GM12875 (cell line): ENCODE results near the gene ZNF285.
"Not testable (repeated sequence)": the region's sequence is repeated elsewhere in the genome, so short reads cannot be mapped to it uniquely, and the experiment has no call there.

Source experiments
- H3K4me3 ChIP-seq: one replicate; pipeline ENCODE4 v1.5.1; 2011; ENCODE audit warnings: low read depth, low read length, control low read depth
- TF ChIP-seq, protein P1 (sequence below): IDR thresholded peaks from 2 replicates; pipeline ENCODE4 v1.5.1; 2011; ENCODE audit warnings: low read depth, mild to moderate bottlenecking, control low read depth, inconsistent platforms, low read length, moderate library complexity, borderline replicate concordance; ENCODE audit not compliant: insufficient read depth

Gene ZNF285

DNA sequence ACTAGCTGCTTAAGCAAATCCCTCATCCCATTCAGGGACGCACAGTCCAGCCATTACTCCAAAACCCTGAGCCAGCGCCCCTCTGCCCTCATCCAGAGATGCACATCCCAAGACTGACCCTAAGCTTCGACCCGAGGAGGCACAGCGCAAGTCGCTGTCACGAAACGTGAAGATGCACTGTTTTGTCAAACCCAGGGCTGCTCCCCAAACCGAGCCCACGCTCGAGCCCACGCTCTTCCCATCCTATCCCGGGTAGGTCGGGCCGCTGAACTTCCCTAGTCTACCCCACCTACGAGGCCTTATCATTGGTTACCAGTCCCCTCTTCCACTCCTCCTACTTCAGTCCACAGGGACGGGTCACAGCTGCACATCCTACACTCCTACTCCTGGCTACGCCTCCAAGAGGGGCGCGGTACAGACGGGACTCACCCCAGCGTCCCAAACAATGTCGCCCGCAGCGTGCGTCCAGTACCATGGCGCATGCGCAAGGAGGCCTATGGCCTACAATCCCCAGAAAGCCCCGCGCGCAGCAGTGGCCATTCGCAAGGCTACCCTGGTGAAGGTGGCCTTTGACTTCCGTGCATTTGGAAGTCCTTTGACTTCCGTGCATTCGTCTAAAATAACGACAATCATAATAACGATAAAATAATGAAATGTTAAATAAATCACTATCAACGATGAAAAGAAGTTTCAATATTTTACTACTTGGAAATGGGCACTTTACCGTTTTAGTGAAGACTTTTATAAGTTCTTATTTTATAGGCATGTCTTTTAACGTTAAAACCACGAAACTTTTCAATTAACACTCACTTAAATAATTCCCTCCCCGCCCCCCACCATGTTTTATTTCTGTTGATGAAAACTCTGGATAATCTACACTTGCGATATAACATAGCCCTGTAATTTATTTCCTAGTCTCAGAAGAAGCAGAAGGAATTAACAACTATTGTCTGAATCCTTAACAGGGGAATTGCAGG, at the start of gene ZNF285:
Gene ZNF285, minus strand, starts transcription at position 470 of the 977 bp plus-strand sequence. CDS start 4,395 bp downstream, outside the sequence.
- TF ChIP-seq, protein P1, sequence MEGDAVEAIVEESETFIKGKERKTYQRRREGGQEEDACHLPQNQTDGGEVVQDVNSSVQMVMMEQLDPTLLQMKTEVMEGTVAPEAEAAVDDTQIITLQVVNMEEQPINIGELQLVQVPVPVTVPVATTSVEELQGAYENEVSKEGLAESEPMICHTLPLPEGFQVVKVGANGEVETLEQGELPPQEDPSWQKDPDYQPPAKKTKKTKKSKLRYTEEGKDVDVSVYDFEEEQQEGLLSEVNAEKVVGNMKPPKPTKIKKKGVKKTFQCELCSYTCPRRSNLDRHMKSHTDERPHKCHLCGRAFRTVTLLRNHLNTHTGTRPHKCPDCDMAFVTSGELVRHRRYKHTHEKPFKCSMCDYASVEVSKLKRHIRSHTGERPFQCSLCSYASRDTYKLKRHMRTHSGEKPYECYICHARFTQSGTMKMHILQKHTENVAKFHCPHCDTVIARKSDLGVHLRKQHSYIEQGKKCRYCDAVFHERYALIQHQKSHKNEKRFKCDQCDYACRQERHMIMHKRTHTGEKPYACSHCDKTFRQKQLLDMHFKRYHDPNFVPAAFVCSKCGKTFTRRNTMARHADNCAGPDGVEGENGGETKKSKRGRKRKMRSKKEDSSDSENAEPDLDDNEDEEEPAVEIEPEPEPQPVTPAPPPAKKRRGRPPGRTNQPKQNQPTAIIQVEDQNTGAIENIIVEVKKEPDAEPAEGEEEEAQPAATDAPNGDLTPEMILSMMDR = no peak

GRCh38 chr19:44447916-44448674, 46.7 kb upstream of the ZNF285 start, which contains the start of gene ZNF229:
Gene ZNF229, minus strand, starts transcription at chr19:44448472. Its CDS starts 5,625 bp downstream, at chr19:44442847.
- TF ChIP-seq, protein P1 = no peak
- H3K4me3 ChIP-seq = no peak within 1 kb of the TSS

More for the DNA sequence above, at the start of gene ZNF285:
- no peak within 1 kb of the TSS for H3K4me3 ChIP-seq

DNA sequence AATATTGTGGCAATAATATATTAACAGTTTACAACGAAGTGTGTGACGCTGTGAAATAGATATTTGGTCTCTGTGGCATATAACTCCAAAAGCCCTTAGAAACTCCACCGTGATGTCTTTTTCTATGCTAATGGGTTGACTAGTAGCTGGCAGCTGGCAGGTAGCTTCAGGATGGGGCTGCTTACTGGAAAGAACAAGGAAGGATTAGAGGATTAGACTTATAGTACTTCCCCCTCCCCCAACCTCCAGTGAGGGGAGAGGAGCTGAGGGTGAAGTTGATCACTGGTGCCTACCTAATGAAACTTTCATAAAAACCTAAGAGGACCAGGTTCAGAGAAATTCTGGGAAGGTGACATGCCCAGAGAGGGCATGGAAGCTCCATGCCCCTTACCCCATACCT, 37.0 kb upstream of the ZNF285 start:
- H3K4me3 ChIP-seq = no peak overlapping the region
- TF ChIP-seq, protein P1 = no peak

- H3K4me3 ChIP-seq = no peak overlapping the region
- TF ChIP-seq, protein P1 = no peak
These were observed 34.0 kb upstream of the ZNF285 start for GRCh38 chr19:44435441-44435840.

DNA sequence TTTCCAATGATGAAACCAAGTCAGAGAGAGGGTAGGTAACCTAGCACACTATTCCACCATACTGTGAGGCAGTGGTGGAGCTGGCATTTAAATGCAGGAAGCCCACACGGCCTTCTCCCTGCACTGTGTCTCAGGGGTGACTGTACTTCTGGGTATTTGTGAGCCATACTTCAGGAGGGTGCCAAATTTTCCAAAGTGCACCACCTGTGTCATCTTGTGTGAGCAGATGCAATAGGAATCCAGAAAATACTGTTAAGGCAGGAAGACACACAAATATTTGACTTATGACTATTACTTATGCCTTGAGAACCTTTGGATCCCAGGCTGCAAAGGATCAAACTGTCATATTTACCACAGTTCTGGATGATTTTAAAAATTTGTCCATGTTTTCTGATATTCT, 29.5 kb upstream of the ZNF285 start:
- H3K4me3 ChIP-seq = no peak overlapping the region
- TF ChIP-seq, protein P1 = no peak

DNA sequence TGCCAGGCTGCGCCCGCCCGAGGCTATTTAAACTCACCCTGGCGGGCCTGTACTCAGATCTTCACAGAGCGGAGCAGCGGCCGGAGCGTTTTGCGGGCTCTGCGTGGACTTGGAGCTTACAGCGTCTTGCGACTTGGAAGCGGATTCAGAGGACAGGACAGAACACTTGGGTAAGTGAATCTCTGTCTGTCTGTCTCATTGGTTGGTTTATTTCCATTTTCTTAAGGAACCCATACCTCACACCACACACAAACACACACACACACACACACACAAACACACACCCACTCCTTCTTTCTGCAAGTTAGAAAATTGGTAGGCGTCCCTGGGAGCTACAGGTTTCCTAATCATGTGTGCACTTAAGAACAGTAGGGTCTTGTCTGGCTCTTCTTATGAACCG, 14.1 kb upstream of the ZNF285 start:
- H3K4me3 ChIP-seq = not testable (repeated sequence)

DNA sequence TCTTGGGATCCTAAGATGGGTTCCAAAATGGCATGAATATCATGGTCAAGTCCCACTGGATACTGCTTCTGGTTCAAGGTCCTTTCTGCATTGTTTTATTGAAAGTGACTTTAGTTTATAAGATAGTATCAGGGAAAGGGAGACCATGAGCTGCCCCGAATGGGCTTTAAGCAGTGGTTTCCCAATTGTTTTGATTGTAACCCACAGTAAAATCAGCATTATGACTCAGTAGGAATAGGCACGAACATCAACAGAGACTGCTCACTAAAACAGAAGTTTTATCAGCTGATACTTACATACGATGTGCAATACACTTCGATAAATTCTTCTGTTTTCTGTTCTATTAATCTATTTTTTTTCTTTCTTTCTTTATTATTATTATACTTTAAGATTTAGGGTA, 12.1 kb downstream of the ZNF285 start:
- H3K4me3 ChIP-seq = not testable (repeated sequence)
